ENCODE results near the gene PATJ.
A peak's percentile ranks its signal among the peaks of the same experiment; 100 is the strongest.
"Not testable (repeated sequence)": the region's sequence is repeated elsewhere in the genome, so short reads cannot be mapped to it uniquely, and the experiment has no call there.

The PATJ gene

DNA sequence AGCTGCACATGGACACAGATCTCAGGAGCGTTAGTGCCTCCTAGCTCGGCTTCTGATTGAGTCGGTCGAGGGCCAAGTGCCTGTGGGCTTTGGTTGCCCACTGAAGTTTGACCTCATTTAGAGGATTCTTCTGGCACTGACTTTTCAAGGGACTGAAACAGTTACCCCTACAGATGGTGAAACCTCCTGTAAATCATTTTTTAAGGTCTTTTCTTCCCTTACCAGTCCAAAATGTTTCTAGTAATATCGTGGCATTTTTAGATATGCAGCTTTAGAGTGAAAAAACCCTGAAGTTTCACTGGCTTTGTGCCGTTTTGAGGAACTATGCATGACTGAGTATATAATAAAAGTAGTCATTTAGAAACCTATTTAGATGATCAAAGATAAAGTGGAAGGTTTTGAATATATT is 417.7 kb downstream of the PATJ start:
- Histone ChIP-seq H3K9me3 (ENCODE audit: insufficient read depth, low read length) (no peaks in the 10 kb centered on the region), H3K9me2 (replicated peaks; ENCODE audit: insufficient read depth, low read length) (no peaks in the 10 kb centered on the region), H3K36me3 (ENCODE audit: low read length) (no peaks in the 10 kb centered on the region), H3F3A (ENCODE audit: insufficient read depth) (no peaks in the 10 kb centered on the region), H3K4me2 (ENCODE audit: low read depth, low read length, poor library complexity, severe bottlenecking) (no peak overlapping the region), H3K4me3 (ENCODE audit: insufficient read depth, low read length, poor library complexity, severe bottlenecking) (no peak overlapping the region), H2AFZ (ENCODE audit: low read depth, low read length, severe bottlenecking) (no peak overlapping the region), H3K79me2 (ENCODE audit: insufficient read depth, low read length) (no peaks in the 10 kb centered on the region), H4K20me1 (ENCODE audit: low read depth, low read length) (no peaks in the 10 kb centered on the region), H3K27me3 (ENCODE audit: low read length) (no peaks in the 10 kb centered on the region), H3K9ac (ENCODE audit: low read length) (no peak overlapping the region), H3K27ac (ENCODE audit: low read depth, low read length) (no peak overlapping the region)
- TF ChIP-seq, protein P1, sequence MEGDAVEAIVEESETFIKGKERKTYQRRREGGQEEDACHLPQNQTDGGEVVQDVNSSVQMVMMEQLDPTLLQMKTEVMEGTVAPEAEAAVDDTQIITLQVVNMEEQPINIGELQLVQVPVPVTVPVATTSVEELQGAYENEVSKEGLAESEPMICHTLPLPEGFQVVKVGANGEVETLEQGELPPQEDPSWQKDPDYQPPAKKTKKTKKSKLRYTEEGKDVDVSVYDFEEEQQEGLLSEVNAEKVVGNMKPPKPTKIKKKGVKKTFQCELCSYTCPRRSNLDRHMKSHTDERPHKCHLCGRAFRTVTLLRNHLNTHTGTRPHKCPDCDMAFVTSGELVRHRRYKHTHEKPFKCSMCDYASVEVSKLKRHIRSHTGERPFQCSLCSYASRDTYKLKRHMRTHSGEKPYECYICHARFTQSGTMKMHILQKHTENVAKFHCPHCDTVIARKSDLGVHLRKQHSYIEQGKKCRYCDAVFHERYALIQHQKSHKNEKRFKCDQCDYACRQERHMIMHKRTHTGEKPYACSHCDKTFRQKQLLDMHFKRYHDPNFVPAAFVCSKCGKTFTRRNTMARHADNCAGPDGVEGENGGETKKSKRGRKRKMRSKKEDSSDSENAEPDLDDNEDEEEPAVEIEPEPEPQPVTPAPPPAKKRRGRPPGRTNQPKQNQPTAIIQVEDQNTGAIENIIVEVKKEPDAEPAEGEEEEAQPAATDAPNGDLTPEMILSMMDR (IDR thresholded peaks at IDR 0.05; ENCODE audit: insufficient read depth, low read length, poor library complexity, severe bottlenecking): no peak
- TF ChIP-seq EZH2phosphoT487 (conservative IDR thresholded peaks at IDR 0.05; ENCODE audit: low read length): no peak

DNA sequence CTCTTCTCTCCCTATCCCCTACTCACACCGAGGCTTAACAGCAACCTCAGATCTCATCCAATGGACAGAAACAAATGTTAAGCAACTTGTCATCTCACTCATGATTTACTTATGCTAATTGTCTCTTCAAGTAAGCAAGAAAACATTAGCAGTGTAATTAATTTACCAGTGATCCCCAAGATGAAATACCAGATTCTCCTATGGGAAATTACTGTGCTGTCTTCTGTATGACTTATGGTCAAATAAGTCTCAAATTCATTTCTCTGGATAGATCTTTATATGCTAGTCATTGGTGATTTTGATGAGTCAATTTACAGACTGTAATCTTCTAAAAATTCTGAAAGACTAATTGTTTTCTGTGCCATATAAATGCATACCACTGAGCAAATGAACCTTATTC is 419.4 kb downstream of the PATJ start:
- H3K4me2 ChIP-seq (ENCODE audit: low read depth, low read length, poor library complexity, severe bottlenecking): no peak overlapping the region

DNA sequence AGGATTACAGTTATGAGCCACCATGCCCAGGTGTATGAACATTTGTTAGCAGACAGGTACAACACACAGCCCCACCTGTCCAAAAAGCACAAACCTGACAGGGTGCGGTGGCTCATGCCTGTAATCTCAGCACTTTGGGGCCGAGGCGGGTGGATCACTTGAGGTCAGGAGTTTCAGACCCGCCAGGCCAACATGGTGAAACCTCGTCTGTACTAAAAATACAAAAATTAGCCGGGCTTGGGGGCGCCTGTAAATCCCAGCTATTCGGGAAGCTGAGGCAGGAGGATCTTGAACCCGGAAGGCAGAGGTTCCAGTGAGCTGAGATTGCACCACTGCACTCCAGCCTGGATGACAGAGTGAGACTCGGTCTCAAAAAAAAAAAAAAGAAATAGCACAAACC is 428.1 kb downstream of the PATJ start:
- H4K20me1 ChIP-seq (ENCODE audit: low read depth, low read length): not testable (repeated sequence)

More for the DNA sequence above, 419.4 kb downstream of the PATJ start:
- no peaks in the 10 kb centered on the region for H3K79me2 ChIP-seq (ENCODE audit: insufficient read depth, low read length)
- TF ChIP-seq, protein P1 (IDR thresholded peaks at IDR 0.05; ENCODE audit: insufficient read depth, low read length, poor library complexity, severe bottlenecking): no peak
- no peak for TF ChIP-seq EZH2phosphoT487 (conservative IDR thresholded peaks at IDR 0.05; ENCODE audit: low read length)
- no peaks in the 10 kb centered on the region for H3K27me3 ChIP-seq (ENCODE audit: low read length)
- no peaks in the 10 kb centered on the region for H3K36me3 ChIP-seq (ENCODE audit: low read length)
- no peaks in the 10 kb centered on the region for H4K20me1 ChIP-seq (ENCODE audit: low read depth, low read length)
- no peak overlapping the region for H3K9ac ChIP-seq (ENCODE audit: low read length)
- H3K9me3 ChIP-seq (ENCODE audit: insufficient read depth, low read length): no peaks in the 10 kb centered on the region
- H3K27ac ChIP-seq (ENCODE audit: low read depth, low read length): no peak overlapping the region
- H2AFZ ChIP-seq (ENCODE audit: low read depth, low read length, severe bottlenecking): no peak overlapping the region
- H3K4me3 ChIP-seq (ENCODE audit: insufficient read depth, low read length, poor library complexity, severe bottlenecking): no peak overlapping the region
- H3K9me2 ChIP-seq (replicated peaks; ENCODE audit: insufficient read depth, low read length): no peaks in the 10 kb centered on the region
- H3F3A ChIP-seq (ENCODE audit: insufficient read depth): no peaks in the 10 kb centered on the region

DNA sequence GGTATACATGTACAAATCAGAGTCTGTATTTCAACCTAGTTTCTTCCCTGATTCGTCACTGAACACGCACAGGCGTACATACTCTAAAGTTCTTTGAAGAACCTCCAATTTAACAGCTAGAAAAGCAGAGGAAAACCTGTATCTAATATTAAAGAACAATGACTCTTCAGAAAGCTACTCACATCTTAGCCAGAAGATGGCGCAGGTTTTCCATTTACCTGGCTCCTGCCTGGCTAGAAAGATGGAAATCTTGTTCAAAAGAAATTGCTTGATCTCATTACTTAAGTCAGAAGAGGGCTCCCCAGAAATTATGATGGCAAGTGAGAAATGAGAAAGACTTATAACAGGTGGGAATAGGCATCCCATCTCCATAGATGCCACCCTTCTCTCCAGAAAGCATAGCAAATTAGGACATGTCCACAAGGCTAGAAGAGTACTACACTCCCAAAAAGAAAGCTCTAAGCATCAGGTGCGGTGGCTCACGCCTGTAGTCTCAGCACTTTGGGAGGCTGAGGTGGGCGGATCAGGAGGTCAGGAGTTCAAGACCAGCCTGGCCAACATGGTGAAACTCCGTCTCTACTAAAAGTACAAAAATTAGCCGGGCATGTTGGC is 433.4 kb downstream of the PATJ start:
- H2AFZ ChIP-seq (ENCODE audit: low read depth, low read length, severe bottlenecking): no peak overlapping the region

More for the DNA sequence above, 428.1 kb downstream of the PATJ start:
- H2AFZ ChIP-seq (ENCODE audit: low read depth, low read length, severe bottlenecking); H3K9ac ChIP-seq (ENCODE audit: low read length); H3K79me2 ChIP-seq (ENCODE audit: insufficient read depth, low read length); H3K27ac ChIP-seq (ENCODE audit: low read depth, low read length); H3F3A ChIP-seq (ENCODE audit: insufficient read depth); H3K4me2 ChIP-seq (ENCODE audit: low read depth, low read length, poor library complexity, severe bottlenecking); H3K36me3 ChIP-seq (ENCODE audit: low read length); H3K4me3 ChIP-seq (ENCODE audit: insufficient read depth, low read length, poor library complexity, severe bottlenecking); H3K9me3 ChIP-seq (ENCODE audit: insufficient read depth, low read length); H3K27me3 ChIP-seq (ENCODE audit: low read length); H3K9me2 ChIP-seq (replicated peaks; ENCODE audit: insufficient read depth, low read length): not testable (repeated sequence)

More for the DNA sequence above, 433.4 kb downstream of the PATJ start:
- no peaks in the 10 kb centered on the region for H3K9me3 ChIP-seq (ENCODE audit: insufficient read depth, low read length)
- H3K4me3 ChIP-seq (ENCODE audit: insufficient read depth, low read length, poor library complexity, severe bottlenecking): no peak overlapping the region
- no peaks in the 10 kb centered on the region for H4K20me1 ChIP-seq (ENCODE audit: low read depth, low read length)
- H3K36me3 ChIP-seq (ENCODE audit: low read length): no peaks in the 10 kb centered on the region
- no peaks in the 10 kb centered on the region for H3K9me2 ChIP-seq (replicated peaks; ENCODE audit: insufficient read depth, low read length)
- H3K27ac ChIP-seq (ENCODE audit: low read depth, low read length): no peak overlapping the region
- TF ChIP-seq, protein P1 (IDR thresholded peaks at IDR 0.05; ENCODE audit: insufficient read depth, low read length, poor library complexity, severe bottlenecking): peak; percentile 70
- no peak for TF ChIP-seq EZH2phosphoT487 (conservative IDR thresholded peaks at IDR 0.05; ENCODE audit: low read length)
- no peaks in the 10 kb centered on the region for H3K79me2 ChIP-seq (ENCODE audit: insufficient read depth, low read length)
- H3K4me2 ChIP-seq (ENCODE audit: low read depth, low read length, poor library complexity, severe bottlenecking): no peak overlapping the region
- H3K27me3 ChIP-seq (ENCODE audit: low read length): no peaks in the 10 kb centered on the region
- no peak overlapping the region for H3K9ac ChIP-seq (ENCODE audit: low read length)
- H3F3A ChIP-seq (ENCODE audit: insufficient read depth): no peaks in the 10 kb centered on the region

Measured in SU-DHL-6 (cell line).